ENCODE measurements around the gene ARHGAP42.
A peak's percentile ranks its signal among the peaks of the same experiment; 100 is the strongest.

ARHGAP42 gene

DNA sequence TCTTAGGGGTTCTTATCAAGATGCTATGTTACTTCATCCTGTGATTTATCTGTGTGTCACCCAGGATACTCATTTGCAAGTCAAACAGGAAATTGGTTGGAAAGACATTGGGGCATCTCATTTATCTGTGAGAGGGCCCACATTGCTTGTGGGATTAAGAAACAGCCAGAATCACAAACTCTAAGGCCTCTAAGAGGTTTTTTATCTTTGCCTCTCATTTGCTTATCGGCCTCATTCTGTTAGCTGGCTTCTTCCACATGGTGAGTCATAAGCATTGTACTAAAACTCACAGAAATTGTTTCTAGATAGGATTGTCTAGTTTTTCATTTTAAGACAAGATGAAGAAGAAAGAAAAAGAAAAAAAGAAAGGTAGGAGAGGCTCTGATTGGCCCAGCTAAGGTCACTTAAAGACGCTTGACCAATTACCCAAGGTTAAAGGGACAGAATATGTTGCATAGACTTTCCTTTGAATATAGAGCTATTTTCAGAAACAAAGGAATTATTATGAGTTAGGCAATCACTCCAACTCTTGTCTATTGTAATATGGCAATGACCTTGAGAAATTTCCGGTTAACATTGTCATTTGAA, 121.9 kb downstream of the ARHGAP42 start:
- no peak for DNase-seq

DNA sequence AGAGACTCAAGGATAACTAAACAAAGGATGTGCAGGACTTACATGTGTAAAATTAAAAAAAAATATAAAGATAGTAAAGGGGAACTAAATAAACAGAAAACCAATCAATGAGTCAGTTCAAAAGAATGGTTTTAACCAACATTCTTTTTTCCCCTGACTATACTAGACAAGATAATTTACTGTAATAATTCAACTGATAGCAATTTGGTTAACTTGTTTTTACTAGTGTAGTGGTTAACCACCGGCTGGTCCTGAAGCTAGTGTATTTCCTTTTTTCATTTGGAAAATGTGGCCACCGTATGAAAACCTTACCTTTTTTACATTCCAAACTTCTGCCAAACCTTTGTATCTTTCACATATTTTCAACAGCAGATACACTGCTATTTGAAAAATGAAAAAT, 123.1 kb downstream of the ARHGAP42 start:
- no peak for DNase-seq

DNA sequence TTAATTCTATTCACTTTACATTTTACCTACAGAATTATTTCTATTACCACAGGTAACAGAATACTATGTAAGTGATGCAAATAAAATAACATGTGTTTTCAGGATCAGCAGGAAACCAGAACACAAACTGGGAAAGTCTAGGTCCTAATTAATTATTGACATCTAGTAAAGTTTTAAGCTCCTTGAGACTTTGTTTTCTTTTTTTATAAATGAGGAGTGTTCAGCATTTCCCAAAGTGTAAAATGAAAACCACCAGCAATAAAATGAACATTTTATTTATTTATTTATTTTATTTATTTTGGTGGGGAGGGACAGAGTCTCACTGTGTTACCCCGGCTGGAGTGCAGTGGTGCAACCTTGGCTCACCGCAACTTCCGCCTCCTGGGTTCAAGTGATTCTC, 123.6 kb downstream of the ARHGAP42 start:
- DNase-seq, result no peak

DNA sequence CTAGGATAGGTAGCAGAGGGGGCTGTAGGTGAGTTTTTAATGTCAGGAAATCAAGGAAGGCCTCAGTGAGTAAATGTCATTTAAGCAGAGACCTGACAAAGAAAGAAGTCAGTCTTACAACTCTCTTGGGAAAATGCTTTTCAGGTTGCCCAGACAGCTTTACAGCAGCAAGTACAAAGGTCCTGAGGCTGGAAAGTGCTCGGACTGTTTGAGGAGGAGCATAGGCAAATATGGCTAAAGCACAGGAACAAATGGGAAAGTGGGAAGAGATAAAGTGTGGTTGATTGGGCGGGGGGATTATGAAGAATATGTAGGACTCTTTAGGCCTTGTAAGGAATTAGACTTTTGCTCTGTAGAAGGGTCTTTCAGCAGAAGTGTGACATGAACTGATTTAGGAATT, 125.4 kb downstream of the ARHGAP42 start:
- no peak for DNase-seq

DNA sequence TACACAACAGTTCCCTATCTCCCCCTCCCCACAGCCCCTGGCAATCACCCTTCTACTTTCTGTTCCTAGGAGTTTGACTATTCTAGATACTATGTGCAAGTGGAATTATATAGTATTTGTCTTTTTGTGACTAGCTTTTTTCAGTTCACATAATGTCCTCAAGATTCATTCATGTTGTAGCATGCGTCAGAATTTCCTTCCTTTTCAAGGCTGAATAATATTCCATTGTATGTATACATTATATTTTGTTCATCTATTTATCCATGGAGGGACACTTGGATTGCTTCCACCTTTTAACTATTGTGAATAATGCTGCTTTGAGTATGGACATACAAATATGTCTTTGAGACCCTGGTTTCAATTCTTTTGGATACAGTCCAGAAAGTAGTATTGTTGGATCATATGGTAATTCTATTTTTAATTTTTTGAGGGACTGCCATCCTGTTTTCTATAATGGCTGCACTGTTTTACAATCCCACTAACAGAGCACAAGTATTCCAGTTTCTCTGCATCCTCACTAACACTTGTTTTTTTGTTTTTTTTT, 128.8 kb downstream of the ARHGAP42 start:
- no peak for DNase-seq

DNA sequence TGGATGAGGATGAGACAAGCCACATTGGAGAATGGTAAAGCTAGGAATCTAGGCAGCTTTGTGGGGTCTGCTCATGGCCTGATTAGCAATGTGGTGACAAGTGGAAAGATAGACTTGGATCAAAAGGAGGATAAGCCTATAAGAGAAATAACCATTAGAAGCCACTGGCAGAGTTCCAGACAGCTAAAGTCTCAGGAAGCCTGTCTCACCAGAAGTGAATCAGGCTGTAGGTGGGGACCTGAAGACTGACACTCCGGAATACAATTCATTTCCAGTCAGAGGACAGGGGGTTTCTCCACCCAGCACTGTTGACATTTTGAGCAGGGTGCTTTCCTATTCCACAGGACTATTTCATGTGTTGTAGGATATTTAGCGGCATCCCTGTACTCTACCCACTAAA, 129.7 kb downstream of the ARHGAP42 start:
- no peak for DNase-seq

DNA sequence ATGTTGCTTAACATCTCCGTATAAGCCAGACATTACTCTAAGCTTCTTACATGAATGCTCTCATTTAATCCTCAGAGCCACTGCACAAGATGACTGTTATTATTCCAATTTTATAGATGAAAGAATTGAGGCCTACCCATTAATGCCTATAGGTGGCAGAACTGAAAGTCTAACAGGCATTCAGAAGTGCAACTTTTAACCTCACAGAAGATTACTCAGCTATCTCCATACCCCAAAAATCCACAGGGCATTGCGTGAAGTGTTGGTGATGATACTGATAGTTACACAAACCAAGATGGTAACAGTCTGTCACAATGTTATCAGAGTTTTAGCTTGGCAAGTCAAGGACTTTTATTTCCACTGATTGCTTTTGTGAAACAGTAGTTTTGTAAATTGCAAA, 130.5 kb downstream of the ARHGAP42 start:
- DNase-seq, result no peak

DNA sequence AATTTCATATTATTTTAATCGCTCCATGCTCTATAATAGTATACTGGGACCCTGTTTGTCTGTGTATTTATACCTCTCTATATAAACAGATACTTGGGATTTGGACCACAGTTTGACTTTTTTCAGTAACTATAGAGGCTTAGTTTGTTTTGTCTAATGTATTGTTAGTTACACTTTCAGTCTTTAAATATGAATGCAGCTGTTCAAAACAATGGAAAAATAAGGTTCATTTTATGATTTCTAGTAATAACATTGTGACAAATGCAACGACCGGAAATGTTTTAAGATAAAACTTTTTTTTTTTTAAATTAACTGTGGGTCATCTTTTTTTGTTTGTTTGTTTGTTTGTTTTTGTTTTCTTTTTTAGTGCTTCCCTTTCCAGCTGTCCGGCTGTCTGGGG, 133.5 kb downstream of the ARHGAP42 start:
- DNase-seq, result no peak

DNA sequence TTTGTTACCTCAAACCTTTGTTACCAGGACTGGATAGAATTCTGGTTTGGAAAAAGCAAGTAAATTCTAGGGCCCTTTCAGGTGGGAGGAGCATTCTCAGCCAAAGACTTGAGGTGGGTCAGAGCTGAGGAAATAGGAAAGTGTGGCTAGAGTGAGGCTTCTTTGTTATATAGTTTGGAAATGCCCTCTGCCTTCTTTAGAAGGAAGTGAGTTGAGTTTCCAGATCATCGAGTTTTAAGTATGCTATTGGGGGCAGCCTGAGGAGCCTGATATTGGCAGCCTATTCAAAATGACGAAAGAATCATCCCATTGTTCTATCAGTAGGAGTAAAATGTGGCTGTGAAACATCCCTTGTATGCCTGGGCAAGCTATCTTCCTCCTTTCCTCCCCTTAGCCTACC, 134.1 kb downstream of the ARHGAP42 start:
- no peak for DNase-seq

DNA sequence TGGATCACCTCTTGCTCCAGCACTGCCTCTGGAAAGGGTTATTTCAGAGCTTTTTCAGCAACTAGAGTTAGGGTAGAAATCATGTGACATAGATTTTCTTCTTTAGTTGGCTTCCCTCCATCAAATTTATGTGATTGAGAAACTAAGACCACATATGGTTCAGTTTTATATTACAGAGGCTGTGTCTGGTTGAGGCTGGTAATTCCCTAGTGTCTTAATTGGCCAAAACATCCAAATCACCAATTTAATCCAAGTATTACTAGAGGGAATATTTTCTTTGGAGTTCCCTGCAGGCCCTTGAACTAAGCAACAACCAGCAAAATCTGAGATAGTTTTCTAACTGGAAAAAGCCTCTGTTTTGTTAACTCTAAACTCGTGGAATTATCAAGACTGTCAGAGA, 136.3 kb downstream of the ARHGAP42 start:
- no peak for DNase-seq

DNA sequence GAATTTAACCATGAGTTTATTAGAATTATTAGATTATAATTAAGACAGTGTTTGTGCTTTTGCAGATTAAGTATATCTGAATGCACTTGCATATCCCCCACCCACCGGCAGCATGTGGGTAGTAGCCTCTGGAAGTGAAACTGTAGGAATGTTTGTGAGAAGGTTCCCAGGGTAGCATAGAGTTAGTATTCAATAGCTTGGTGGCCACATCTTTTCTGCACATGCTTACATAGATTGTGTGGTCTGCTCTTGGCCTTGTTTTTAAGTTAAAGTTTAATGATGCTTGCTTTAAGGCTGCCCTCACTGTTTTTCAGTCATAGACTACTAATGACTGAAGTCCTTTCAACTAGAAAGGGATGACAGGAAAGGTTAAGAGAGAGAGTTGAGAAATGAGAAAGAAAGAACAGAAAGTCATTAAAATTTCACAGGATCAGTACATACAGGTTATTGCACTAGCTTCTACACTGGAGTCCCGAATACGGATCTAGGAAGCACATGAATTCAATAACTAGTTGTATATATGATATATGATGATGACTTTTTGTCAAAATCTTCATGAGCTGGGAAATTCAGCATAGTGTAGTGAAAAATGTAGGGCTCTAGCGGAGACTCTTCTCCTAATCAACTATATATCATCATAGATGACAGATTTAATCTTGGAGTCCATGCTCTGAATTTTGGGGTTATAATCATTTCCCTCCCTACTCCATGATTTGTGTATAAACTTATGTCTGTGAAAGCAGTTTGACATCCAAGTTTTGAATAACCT, 137.1 kb downstream of the ARHGAP42 start:
- no peak for DNase-seq

DNA sequence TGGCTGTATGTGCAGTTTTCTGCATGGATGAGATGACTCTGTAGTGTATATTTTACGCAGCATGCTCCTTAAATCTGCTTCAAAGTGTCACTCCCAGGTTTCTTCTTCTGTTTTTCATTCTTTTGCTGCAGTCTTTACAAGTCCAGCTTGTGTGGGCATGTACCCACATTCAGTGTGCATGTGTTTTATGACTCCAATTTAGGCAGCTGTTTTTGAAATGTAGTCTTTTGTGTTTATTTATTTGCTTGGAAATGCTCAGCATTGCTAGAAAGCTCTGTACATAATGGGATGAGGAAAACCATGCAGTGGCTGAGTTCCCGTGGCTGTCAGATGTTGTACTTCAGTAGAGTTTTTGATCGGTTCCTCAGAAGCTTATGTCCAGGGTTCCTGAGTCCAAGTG, 138.5 kb downstream of the ARHGAP42 start:
- no peak for DNase-seq

DNA sequence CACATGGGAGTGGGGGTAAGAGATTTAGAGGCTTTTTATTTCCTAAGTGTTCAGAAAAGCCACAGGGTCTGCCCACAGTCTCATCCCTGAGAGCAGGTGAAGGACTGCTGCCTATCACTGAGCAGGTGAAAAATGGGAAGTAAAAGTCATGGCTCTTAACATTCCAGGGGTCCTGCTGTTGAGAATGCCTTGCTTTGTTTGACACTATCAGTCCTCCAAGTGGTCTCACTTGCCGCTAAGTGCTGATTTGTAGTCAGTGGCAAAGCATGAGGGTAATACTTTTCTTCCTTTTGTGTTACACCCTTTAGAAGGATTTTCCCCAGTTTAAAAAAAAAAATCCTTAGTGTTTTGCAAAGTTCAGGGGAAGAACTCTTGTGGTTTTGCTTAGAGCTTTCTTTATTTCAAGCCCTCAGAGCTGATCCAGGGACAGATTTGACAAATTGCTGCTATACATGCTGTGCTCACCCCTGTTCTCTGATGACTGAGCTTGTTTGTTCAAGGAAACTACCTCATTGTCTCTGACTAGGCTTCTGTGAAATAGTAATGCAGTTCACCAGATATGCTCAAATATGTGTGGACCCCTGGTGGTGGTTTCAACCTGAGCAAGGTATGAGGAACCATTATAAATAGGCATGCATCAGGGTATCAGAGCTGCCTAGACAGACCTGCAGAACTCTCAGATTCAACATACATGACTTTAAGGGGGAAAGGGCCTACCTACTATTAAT, 141.0 kb downstream of the ARHGAP42 start:
- peak; percentile 79 for DNase-seq

DNA sequence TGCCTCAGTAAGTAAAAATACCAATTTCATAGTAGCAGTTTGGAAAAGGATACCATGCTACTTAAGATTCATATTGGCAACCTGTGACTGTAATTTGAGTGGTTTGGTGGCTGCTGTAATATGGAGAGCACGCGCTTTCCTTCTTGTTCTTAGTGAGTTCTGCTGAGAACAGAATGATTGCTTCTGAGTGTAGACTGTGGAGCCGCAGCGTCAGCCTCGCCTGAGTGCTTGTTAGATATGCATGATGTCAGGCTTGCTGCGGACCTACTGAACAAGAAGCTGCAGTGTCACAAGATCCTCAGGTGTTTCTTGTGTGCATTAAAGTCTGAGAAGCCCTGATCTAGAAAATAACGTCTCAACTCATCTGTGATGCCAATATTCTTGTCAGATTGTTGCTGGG, 143.2 kb downstream of the ARHGAP42 start:
- DNase-seq, result peak; percentile 76

DNA sequence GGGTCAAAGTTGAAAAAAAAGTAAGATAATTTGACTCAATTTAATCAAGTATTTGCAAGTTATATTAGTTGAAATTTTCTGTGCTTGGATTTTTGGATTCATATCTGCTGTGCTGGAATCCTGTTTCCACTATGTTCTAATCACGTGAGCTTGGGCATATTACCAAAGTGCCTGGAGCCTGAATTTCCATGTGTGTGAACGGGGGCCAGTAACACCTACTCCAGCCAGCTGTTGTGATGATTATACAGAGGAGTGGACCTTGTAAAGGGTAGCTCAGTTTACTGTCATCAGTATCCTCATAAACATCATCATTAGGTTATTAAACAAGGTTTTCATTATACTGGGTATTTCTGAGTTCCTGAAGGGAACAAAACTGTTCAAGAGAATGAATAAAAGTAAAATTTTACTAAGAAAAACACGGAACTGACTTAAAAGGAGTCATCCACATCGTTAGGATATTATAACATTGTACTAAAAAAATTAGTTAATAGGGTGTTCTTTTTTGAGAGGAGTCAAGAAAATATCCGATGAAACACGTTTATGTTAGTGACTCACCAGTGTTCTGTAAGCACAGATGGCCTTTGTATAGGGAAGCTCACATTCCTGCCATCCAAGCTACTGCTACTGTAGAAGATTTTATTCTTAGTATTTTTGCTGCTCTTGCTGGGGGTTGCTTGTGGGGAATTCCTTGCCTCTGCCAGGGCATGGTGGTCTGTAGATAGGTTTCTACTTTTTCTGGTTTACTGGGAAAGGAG, 144.1 kb downstream of the ARHGAP42 start:
- DNase-seq, result no peak

DNA sequence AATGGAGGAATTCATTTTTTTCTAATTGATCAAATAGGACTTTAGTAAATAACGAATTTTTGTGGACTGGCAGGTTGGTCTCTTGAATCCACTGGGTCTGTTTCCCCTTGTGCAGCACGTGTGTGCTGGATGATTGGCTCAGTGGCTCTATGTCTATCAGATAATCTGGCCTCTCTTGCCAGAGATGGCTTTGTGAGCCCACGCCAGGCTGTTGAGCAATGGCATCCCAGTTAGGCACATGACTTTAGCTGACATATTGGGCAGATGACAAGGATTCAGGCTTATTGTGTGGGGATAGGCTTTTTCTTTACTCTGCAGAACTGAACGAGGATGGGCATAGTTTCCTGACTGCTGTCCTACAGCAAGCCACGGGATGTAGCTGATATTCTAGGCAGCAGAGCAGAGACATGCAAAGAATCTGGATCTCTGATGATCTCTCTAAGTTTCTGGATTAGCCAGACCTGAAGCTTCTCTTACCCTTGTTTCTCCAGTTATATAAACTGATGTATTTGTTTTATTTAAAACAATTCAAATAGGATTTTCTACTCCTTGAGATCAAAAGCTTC, 144.9 kb downstream of the ARHGAP42 start:
- no peak for DNase-seq

DNA sequence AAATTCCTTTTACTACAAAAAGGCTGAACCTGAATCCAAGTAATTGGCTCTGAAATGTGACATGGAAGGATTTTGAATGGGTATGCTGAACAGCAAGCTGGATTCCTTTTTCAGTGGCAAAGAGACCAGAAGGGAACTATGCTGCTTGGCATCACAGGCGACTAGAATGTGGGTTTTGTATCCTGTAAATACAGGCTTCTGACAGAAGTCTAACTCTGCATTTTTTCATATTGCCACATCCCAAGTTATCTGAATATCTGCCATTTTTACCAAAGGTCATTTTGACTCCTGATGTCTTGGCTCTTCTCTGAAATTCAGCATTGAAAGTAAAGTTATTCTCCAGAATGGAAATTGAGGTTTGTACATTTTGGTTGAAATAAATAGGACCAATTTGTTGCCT, 145.7 kb downstream of the ARHGAP42 start:
- DNase-seq, result no peak

DNA sequence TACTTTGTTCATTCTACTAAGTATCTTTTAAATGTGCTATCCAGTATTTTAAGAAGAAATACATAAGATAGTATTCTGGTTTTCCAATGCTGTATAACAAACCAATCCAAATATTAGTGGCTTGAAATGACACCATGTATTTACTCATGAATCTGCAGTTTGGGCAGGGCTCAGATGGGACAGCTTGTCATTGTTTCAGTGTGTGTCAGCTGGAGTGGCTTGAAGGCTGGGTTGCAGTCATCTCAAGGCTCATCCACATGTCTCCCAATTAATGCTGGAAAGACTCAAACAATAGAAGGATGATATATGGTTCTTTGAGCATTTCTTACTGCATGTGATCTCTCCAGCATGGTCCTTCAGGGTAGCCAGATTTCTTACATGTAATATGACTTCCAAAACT, 146.2 kb downstream of the ARHGAP42 start:
- no peak for DNase-seq

DNA sequence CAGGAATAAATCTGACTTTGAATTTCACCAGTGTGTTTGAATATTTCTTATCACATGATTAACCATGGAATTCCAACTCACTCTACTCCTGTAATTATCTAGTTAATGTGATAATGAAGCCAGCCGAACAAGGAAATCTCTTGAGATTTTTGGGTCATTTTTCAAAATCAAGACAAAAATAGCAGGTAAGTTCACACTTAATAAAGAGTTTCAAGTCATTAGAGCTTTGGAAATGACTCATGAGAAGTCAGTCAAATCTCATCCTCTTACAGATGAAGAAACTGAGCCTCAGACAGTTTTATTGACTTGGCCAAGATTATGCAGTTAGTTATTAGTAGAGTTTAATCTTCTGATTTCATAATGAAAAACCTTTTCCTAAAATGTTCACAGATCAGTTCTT, 148.8 kb downstream of the ARHGAP42 start:
- no peak for DNase-seq

DNA sequence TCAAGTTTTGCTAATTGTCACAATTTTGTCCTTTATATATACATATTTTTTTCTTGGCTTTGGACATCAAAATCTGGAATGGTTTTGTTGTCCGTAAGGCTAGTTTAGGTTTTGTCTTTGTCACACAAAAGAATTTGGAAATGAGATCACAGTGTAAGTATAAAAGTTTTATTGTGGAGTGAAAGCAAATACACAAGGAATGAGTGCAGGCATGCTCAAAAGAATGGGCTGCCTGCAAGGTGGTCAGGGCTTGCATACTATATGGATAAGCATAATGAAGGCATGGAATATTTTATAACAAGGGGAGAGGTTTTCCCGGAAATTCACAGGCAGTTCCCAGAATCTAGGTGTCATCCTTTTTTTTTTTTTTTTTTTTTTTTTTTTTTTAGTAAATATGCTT, 150.2 kb downstream of the ARHGAP42 start:
- no peak for DNase-seq

DNA sequence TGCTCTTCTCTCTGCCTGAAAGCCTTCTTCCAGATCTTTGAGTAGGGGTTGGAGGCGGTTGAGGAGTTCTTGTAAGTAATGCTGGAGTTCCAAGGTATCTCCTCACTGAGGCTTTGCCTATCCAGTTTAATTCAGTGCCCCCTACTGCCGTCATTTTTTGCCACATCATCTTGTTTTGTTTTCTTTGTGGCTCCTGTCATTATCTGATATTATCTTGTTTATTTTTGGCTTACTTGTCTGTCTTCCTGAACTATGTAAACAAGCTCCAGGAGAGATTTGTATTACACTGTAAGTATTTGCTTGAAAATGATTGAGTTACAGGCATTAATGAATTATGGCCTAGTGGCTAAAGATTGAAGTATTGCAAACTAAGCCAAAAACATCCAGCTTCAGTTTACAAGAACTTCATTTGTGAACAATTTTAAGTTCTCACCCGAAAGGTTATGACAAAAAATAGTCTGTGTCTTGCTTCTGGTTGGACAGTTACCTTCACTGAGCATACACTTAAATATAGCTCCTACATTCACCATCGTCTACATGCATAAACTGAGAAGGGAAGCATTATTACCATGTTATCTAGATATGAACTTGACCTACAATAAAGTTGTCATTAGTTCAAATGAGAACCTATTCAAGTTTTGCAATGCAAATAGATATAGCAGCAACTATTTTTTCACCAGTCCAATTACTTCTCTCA, 154.8 kb downstream of the ARHGAP42 start:
- no peak for DNase-seq

DNA sequence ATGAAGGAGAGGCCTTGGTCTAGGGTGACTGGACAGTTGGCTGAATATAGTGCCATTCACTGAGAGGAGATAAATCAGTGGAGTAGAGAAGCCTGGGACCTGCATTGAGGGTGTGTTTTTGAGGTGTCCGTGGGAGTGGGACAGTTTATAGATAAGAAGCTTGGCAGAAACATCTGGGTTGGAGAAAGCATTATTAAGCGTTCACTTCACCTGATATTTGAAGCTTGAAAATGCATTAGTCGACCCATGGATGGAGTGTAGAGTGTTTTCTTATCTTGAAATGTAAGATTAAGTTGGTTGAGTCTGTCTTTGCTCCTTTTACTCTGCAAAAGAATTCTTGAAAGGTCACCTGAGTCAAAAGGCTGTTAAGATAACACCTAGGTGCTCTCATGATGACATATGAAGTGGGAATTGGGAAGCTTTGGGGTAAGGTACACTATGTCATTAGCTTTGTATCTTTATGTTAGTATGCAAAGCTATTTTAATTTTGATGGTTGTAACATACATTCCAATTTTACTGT, 160.7 kb downstream of the ARHGAP42 start:
- no peak for DNase-seq

Measured in islet precursor cell (in vitro differentiated cells).